HCT116 (cell line): ENCODE data around the gene DERL3. TPM values are rescaled to one million over a fixed set of nuclear protein-coding genes. Genes with fewer than 3 reads are reported as not detected.

Experiments
- ATAC-seq: fragments of 200-7000 bp; cut with Tn5 transposase; 2 replicates; pipeline ENCODE4 v1.9.1; 2020; ENCODE audit warnings: mild to moderate bottlenecking, moderate library complexity
- BruUV-seq: library from RNA; stranded (reverse); fragments of 400-500 nt; replicated peaks from 2 replicates; lab custom pipeline; 2021; lab: Mats Ljungman, UMichigan
- CTCF ChIA-PET: fragments of 300-600 bp; sonication (Branson Sonifier 250); formaldehyde crosslinking; loops from one replicate; lab custom pipeline; 2021; ENCODE audit warnings: antibody characterized with exemption; lab: Charles Lee
- POLR2A ChIA-PET: fragments of 300-600, 350-600 bp; sonication (Branson Sonifier 250); formaldehyde crosslinking; loops from one replicate; lab custom pipeline; 2021; ENCODE audit warnings: antibody characterized with exemption; lab: Charles Lee
- RAD21 ChIA-PET, 2 experiments: fragments of 300-600 bp; sonication (Branson Sonifier 250); formaldehyde crosslinking; loops; one replicate each; lab custom pipeline; 2023; ENCODE audit warnings: low total read pairs in 2 of 2; ENCODE audit not compliant: uncharacterized antibody in 2 of 2, unreplicated experiment in 2 of 2, low non-redundant PET in 1 of 2; lab: Charles Lee
- DNase-seq: peaks from one replicate; pipeline ENCODE4 v3.0.0-alpha.2; 2010; ENCODE audit warnings: low read depth, low spot score
- H2AFZ ChIP-seq: fragments of 200-600 bp; shearing (Covaris generic), sonication (generic); 2 replicates; pipeline ENCODE4 v1.6.1; 2017; ENCODE audit warnings: low read depth, mixed run types, mixed read lengths, antibody characterized with exemption, low read length; ENCODE audit not compliant: poor library complexity, severe bottlenecking
- H3K27ac ChIP-seq: 2 replicates; pipeline ENCODE4 v1.5.1; 2012; ENCODE audit warnings: low read depth, low read length
- H3K27me3 ChIP-seq: fragments of 200-600 bp; sonication (generic); 2 replicates; pipeline ENCODE4 v1.6.1; 2016; ENCODE audit warnings: mixed run types, low read length, mixed read lengths; ENCODE audit not compliant: insufficient read depth
- H3K36me3 ChIP-seq, 2 experiments: fragments of 200-500 bp in 1 of 2; fragments of 200-600 bp in 1 of 2; sonication (Bioruptor generic) in 1 of 2; sonication (generic) in 1 of 2; 2 replicates each; pipeline versions ENCODE4 v1.5.1 to v1.6.1; 2014 to 2016; ENCODE audit warnings: low read length in 2 of 2, inconsistent platforms in 1 of 2, mixed read lengths in 1 of 2, mixed run types in 1 of 2; ENCODE audit not compliant: insufficient read depth in 2 of 2, control insufficient read depth in 1 of 2
- H3K4me1 ChIP-seq, 2 experiments: fragments of 200-600 bp in 1 of 2; sonication (generic) in 1 of 2; 2 replicates each; pipeline versions ENCODE4 v1.5.1 to v1.6.1; 2012 to 2017; ENCODE audit warnings: low read length in 2 of 2, inconsistent platforms in 1 of 2, mild to moderate bottlenecking in 1 of 2, mixed read lengths in 1 of 2, mixed run types in 1 of 2, moderate library complexity in 1 of 2; ENCODE audit not compliant: insufficient read depth in 2 of 2, control insufficient read depth in 1 of 2
- H3K4me2 ChIP-seq: fragments of 200-600 bp; sonication (generic); 2 replicates; pipeline ENCODE4 v1.6.1; 2017; ENCODE audit warnings: mixed run types, low read length, mixed read lengths
- H3K4me3 ChIP-seq, 2 experiments: fragments of 200-600 bp in 1 of 2; sonication (generic) in 1 of 2; replicated peaks in 1 of 2; 2 replicates each; pipeline ENCODE4 v1.5.1; 2011 to 2016; ENCODE audit warnings: low read length in 2 of 2, control low read depth in 1 of 2, low read depth in 1 of 2, mild to moderate bottlenecking in 1 of 2, mixed read lengths in 1 of 2, mixed run types in 1 of 2
- H3K79me2 ChIP-seq: fragments of 200-600 bp; sonication (generic); 2 replicates; pipeline ENCODE4 v1.6.1; 2017; ENCODE audit warnings: mild to moderate bottlenecking, mixed run types, low read length, moderate library complexity, mixed read lengths; ENCODE audit not compliant: insufficient read depth
- H3K9ac ChIP-seq: fragments of 200-600 bp; sonication (generic); 2 replicates; pipeline ENCODE4 v1.6.1; 2016; ENCODE audit warnings: low read length, mixed read lengths
- H3K9me2 ChIP-seq: fragments of 200-600 bp; sonication (generic), shearing (Covaris generic); 2 replicates; pipeline ENCODE4 v1.6.1; 2017; ENCODE audit warnings: mixed run types, mild to moderate bottlenecking, moderate library complexity; ENCODE audit not compliant: insufficient read depth
- H3K9me3 ChIP-seq, 2 experiments: fragments of 200-500 bp in 1 of 2; fragments of 200-600 bp in 1 of 2; sonication (Bioruptor generic) in 1 of 2; sonication (generic) in 1 of 2; 2 replicates each; pipeline ENCODE4 v1.6.1; 2014 to 2017; ENCODE audit warnings: low read length in 2 of 2, mixed read lengths in 2 of 2, inconsistent platforms in 1 of 2, low read depth in 1 of 2, mild to moderate bottlenecking in 1 of 2, mixed run types in 1 of 2, moderate library complexity in 1 of 2; ENCODE audit not compliant: control insufficient read depth in 1 of 2, insufficient read depth in 1 of 2
- H4K20me1 ChIP-seq: fragments of 200-600 bp; sonication (generic), shearing (Covaris generic); 2 replicates; pipeline ENCODE4 v1.6.1; 2017; ENCODE audit warnings: mixed run types, mild to moderate bottlenecking, moderate library complexity; ENCODE audit not compliant: insufficient read depth
- MAX ChIP-seq: IDR thresholded peaks from 2 replicates; pipeline ENCODE4 v1.6.1; 2012
- POLR2A ChIP-seq: IDR thresholded peaks from 2 replicates; pipeline ENCODE4 v1.7.0; 2011; ENCODE audit warnings: borderline replicate concordance; ENCODE audit not compliant: insufficient read depth, insufficient read length; ENCODE audit errors: extremely low read depth
- REST ChIP-seq: IDR thresholded peaks from 2 replicates; pipeline ENCODE4 v1.6.1; 2012; ENCODE audit warnings: low read depth
- ZBTB33 ChIP-seq: IDR thresholded peaks from 2 replicates; pipeline ENCODE4 v1.6.1; 2011; ENCODE audit warnings: mild to moderate bottlenecking, low read length, moderate library complexity; ENCODE audit not compliant: insufficient replicate concordance; ENCODE audit errors: extremely low read depth
- intact Hi-C: fragments of 100-400 bp; cut with micrococcal nuclease; formaldehyde crosslinking; loops from 2 replicates; pipeline ENCODE4 v1.10.0; 2022
- total RNA-seq: library from RNA; stranded (reverse); gene quantifications from one replicate; pipeline ENCODE4 v1.2.1, GENCODE V29; 2021; ENCODE audit not compliant: unreplicated experiment

DERL3 gene
- total RNA-seq, 1 experiment from 2014 or later: not detected

- RAD21 ChIA-PET: no interaction called here
- no peak for TF ChIP-seq POLR2A
- TF ChIP-seq ZBTB33: no peak
- TF ChIP-seq MAX: no peak
- no peak for TF ChIP-seq REST
- TF ChIP-seq, all 23 proteins: peak for 0
- no TSS peak for BruUV-seq
- Histone ChIP-seq H3K9me2 (no peaks in the 10 kb centered on the region), H2AFZ (no peak overlapping the region), H3K4me3 (no peak overlapping the region), H3K4me1 (no peaks in the 10 kb centered on the region), H3K36me3 (no peaks in the 10 kb centered on the region), H3K9me3 (no peaks in the 10 kb centered on the region), H3K27me3 (no peaks in the 10 kb centered on the region), H3K79me2 (no peaks in the 10 kb centered on the region), H3K4me2 (no peak overlapping the region), H3K9ac (no peak overlapping the region), H3K27ac (no peak overlapping the region), H4K20me1 (no peaks in the 10 kb centered on the region)
- DNase-seq: no peak
- ATAC-seq: no peak
- ChIA-PET POLR2A (no interaction called here), CTCF (no interaction called here)
- intact Hi-C loops: loop anchor here (10.0 kb wide), 1 partner anchor 527 kb away; no protein-coding TSS in a partner anchor
Measured at GRCh38 chr22:23841736-23842445, 3.1 kb upstream of the DERL3 start.
